Stimulated activated naive CD8-positive, alpha-beta T cell treated with anti-CD3 and anti-CD28 coated beads, Interleukin-15, Interleukin-2, amounts not matched to agents 100 U/mL and 50 U/mL, for 24 hours (primary cell): ENCODE data around the gene AMY1A.
"Not testable (repeated sequence)": the region's sequence is repeated elsewhere in the genome, so short reads cannot be mapped to it uniquely, and the experiment has no call there.

Experiments used
- ATAC-seq: fragments of 150-1000 bp; cut with Tn5 transposase; one replicate; pipeline ENCODE4 v1.10.0; 2021
- DNase-seq: peaks from one replicate; pipeline ENCODE4 v3.0.0; 2021

The AMY1A gene

GRCh38 chr1:103655460-103655859 is at the start of gene AMY1A:
Gene AMY1A (plus strand): TSS chr1:103655760. CDS start chr1:103656331, 571 bp downstream.
- ATAC-seq, DNase-seq: not testable (repeated sequence)

GRCh38 chr1:103616362-103616761 is 39.2 kb upstream of the AMY1A start:
- ATAC-seq, result no peak
- DNase-seq, result no peak

DNA sequence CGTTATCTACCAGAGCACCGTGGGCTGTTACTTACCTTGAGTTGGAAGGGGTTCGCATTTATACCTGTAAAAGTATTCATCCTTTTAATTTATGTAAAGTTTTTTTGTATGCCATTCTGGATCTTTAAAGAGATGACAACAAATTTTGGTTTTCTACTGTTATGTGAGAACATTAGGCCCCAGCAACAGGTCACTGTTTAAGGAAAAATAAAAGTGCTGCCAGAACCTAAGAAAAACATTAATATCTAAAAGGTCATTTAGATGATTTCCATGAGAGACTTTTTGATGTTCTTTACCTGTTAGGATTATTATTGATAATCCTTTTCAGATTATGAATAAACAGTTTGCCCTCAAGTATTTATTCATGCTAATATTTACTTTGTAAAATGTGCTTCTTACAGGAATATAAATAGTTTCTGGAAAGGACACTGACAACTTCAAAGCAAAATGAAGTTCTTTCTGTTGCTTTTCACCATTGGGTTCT is 38.5 kb upstream of the AMY1A start, which contains the start of gene AMY2A:
TSS of gene AMY2A (plus strand) at position 434 of the 484 bp plus-strand sequence. CDS start at position 448, 14 bp downstream.
- not testable (repeated sequence) for ATAC-seq

DNA sequence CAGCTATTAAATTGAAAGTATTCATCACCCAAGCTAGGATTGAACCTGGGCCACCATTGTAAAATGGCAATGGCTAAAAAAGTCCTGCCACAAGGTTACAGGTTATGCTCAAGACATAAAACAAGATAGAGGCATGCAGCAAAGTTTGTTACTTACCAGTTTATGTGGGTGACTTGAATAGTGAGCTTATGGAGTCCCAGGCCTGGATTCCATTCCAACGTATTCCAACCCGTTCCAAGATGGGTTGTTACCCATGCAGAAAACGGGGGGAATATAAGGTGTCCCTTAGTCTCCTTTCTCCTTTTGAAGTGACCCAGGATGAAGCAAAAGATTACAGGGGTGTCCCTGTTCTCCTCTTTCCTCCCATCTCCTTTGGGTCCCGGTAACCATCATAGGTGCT is 28.1 kb upstream of the AMY1A start:
- not testable (repeated sequence) for DNase-seq, ATAC-seq

More for the DNA sequence above, 38.5 kb upstream of the AMY1A start, which contains the start of gene AMY2A:
- not testable (repeated sequence) for DNase-seq

GRCh38 chr1:103641194-103641593 is 14.4 kb upstream of the AMY1A start:
- not testable (repeated sequence) for DNase-seq, ATAC-seq

DNA sequence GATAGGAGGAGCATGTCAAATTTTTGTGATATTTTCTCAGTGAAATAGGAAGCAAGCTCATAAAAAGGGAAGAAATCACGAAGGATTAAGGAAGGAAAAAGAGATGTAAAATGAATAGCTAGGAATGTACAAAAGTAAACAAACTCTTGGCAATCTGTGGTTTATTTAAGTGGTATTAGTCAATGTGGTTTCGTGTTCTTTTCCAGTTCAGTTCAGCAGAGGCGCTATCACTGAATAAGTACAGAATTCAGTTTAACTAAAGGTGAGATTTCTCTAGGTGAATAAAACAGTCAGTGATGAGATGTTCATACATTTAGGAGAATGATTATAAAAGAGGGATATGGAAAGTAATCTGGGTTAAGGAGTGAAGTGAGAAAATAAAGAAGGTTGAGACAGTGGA is 11.7 kb upstream of the AMY1A start:
- ATAC-seq, DNase-seq: not testable (repeated sequence)

- DNase-seq, ATAC-seq: not testable (repeated sequence)
Measured at GRCh38 chr1:103650305-103650704, 5.3 kb upstream of the AMY1A start.

DNA sequence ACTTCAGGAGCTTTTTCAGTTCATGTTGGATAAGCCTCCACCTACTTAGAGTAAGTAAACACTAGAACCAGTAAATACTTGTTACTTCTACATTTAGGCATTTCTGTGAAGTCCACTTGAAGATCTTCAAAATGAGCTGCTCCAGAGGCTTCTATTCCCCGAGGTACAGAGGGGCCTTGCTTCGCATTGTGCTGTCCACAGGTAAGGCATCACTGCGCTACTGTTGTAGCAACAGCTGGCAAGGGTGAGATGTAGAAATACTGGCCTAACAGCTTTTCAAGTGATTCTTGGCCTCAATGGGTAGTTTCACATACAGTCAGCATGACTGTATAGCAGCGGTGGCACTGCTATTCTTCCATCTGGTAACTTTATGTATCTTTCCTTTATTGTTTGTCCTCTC is 4.7 kb upstream of the AMY1A start:
- ATAC-seq, result not testable (repeated sequence)

DNA sequence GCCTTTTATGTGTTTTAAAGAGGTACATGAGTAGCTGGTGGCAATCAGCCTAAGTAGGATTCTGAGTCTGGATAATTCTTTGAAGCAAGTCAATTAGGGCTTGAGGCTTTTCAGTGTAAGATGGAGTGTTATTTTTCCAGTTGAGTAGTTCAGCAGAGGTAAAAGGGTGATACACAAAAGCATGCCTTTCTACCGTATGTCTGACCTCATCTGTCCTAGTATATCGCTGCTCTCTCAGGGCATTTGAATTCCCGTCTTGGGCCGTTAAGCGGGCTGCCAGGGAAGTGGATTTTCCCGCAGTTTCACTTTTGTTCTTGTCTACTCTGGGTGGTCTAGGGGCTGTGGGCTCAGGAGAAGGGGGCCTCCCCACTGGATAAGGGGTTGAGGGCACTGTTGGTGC is 1.4 kb upstream of the AMY1A start:
- DNase-seq, ATAC-seq: not testable (repeated sequence)

More for the DNA sequence above, 4.7 kb upstream of the AMY1A start:
- DNase-seq, result not testable (repeated sequence)

DNA sequence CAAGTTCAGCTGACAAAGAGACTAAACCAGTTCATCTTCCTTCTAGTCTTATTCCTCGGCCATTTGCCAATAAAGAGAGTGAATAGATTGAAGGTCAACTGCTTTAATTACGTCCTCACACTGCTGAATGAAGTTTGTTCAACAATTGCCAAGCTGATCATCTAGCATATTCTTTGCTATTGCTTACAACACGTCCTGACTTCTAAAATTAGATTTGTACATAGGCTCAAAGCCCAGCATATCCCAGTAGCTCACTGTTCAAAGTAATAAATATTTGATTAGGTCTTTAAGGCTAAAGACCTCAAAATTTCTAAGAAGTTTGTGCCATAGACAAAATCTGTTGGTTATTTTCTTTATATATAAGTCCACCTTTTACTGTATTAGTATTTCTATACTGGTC is 20.8 kb downstream of the AMY1A start:
- DNase-seq, ATAC-seq: not testable (repeated sequence)

DNA sequence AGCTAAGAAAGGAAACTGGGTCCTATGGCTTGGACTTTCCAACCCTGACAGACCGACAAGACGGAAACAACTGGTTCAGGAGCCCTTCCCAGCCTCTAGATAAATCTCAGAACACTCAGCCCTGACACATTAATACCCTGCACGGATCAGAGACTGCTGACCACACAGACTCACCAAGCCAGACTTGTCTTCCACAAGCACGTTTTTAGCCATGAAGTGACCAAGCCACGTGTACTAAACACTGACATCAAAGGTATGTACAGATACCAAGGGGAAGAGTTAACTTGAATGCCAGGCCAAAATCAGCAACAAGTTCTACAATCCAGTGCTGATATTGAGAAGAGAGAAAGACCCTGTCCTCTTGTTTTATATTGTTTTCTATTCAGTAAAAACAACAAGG is 40.5 kb downstream of the AMY1A start, which contains the start of gene AMY1B:
TSS of gene AMY1B (minus strand) at position 101 of the 400 bp plus-strand sequence. CDS start 571 bp downstream, outside the sequence.
- ATAC-seq, DNase-seq: not testable (repeated sequence)

DNA sequence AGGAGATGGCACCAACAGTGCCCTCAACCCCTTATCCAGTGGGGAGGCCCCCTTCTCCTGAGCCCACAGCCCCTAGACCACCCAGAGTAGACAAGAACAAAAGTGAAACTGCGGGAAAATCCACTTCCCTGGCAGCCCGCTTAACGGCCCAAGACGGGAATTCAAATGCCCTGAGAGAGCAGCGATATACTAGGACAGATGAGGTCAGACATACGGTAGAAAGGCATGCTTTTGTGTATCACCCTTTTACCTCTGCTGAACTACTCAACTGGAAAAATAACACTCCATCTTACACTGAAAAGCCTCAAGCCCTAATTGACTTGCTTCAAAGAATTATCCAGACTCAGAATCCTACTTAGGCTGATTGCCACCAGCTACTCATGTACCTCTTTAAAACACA is 41.9 kb downstream of the AMY1A start:
- ATAC-seq, DNase-seq: not testable (repeated sequence)

- ATAC-seq, result not testable (repeated sequence)
Measured at GRCh38 chr1:103700669-103701068, 45.1 kb downstream of the AMY1A start.

GRCh38 chr1:103701256-103701655 is 45.7 kb downstream of the AMY1A start:
- not testable (repeated sequence) for ATAC-seq, DNase-seq

More at GRCh38 chr1:103700669-103701068, 45.1 kb downstream of the AMY1A start:
- not testable (repeated sequence) for DNase-seq

DNA sequence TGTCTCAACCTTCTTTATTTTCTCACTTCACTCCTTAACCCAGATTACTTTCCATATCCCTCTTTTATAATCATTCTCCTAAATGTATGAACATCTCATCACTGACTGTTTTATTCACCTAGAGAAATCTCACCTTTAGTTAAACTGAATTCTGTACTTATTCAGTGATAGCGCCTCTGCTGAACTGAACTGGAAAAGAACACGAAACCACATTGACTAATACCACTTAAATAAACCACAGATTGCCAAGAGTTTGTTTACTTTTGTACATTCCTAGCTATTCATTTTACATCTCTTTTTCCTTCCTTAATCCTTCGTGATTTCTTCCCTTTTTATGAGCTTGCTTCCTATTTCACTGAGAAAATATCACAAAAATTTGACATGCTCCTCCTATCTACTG is 52.1 kb downstream of the AMY1A start:
- ATAC-seq, DNase-seq: not testable (repeated sequence)

DNA sequence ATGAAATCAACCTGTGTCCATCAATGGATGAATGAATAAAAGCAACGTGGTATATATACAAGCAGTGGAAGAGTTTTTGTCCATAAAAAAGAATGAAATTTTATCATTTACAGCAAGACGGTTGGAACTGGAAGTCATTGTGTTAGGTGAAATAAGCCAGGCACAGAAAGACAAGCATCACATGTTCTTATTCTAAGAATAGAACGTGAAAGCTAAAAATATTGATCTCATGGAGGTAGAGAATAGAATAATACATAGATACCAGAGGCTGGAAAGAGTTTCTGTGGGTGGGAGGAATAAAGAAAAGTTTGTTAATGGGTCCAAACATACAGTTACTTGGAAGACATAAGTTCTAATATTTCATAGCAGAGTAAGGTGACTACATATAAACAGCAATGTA is 54.8 kb downstream of the AMY1A start:
- not testable (repeated sequence) for DNase-seq

More for the DNA sequence above, 54.8 kb downstream of the AMY1A start:
- ATAC-seq, result not testable (repeated sequence)
